GM10266 (cell line): ENCODE data around the gene DUSP18.
"Not testable (repeated sequence)": the region's sequence is repeated elsewhere in the genome, so short reads cannot be mapped to it uniquely, and the experiment has no call there.

ENCODE experiments used
- DNase-seq: peaks from one replicate; pipeline ENCODE4 v3.0.0; 2012; ENCODE audit errors: extremely low spot score
- CTCF ChIP-seq: IDR thresholded peaks from 2 replicates; pipeline ENCODE4 v1.5.1; 2012; ENCODE audit warnings: mild to moderate bottlenecking, low read depth; ENCODE audit not compliant: control insufficient read depth, insufficient read depth; ENCODE audit errors: missing control alignments

DUSP18 gene

GRCh38 chr22:30667494-30668385 lies at the start of gene DUSP18:
Gene DUSP18 (minus strand): TSS chr22:30667875. CDS start chr22:30664003, 3,872 bp downstream.
- DNase-seq: peak; percentile 96

GRCh38 chr22:30714062-30714461 lies 46.4 kb upstream of the DUSP18 start:
- TF ChIP-seq CTCF: no peak
- no peak for DNase-seq

More at GRCh38 chr22:30667494-30668385, at the start of gene DUSP18:
- TF ChIP-seq CTCF: no peak

GRCh38 chr22:30712094-30712493 lies 44.4 kb upstream of the DUSP18 start:
- DNase-seq: no peak
- no peak for TF ChIP-seq CTCF

- not testable (repeated sequence) for DNase-seq
Observed at GRCh38 chr22:30709980-30710379, 42.3 kb upstream of the DUSP18 start.

- TF ChIP-seq CTCF: no peak
- DNase-seq: peak; percentile 28
Observed at GRCh38 chr22:30705710-30706651, 38.3 kb upstream of the DUSP18 start.

GRCh38 chr22:30704978-30705377 lies 37.3 kb upstream of the DUSP18 start:
- TF ChIP-seq CTCF: no peak
- no peak for DNase-seq

- DNase-seq: no peak
- no peak for TF ChIP-seq CTCF
Observed at GRCh38 chr22:30702856-30703255, 35.2 kb upstream of the DUSP18 start.
